GM19025 (cell line): ENCODE measurements around the gene ZNF862.

Experiments
- ATAC-seq: cut with Tn5 transposase; IDR thresholded peaks from one replicate; pipeline ENCODE4 v1.9.1; 2021; ENCODE audit warnings: mild to moderate bottlenecking, low read depth, moderate library complexity; ENCODE audit not compliant: unreplicated experiment

ZNF862 gene

DNA sequence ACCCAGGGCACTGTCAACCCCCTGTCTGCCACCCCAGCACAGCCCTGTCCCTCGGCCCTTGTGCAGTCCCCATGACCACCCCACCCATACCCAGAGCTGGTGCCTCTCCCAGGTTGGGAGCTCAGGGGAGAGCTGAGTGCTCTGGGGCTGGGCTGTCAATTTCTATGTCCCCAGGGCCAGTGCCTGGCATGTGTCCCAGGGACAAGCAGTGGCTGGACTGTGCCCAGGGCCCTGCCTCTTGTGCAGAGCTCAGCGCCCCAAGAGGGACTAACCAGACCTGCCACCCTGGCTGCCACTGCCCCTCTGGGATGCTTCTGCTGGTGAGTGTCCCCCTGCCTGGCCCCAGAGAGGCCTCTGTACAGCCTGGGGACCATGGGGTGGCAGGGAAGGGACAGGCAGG is 29.0 kb upstream of the ZNF862 start:
- ATAC-seq, result no peak

DNA sequence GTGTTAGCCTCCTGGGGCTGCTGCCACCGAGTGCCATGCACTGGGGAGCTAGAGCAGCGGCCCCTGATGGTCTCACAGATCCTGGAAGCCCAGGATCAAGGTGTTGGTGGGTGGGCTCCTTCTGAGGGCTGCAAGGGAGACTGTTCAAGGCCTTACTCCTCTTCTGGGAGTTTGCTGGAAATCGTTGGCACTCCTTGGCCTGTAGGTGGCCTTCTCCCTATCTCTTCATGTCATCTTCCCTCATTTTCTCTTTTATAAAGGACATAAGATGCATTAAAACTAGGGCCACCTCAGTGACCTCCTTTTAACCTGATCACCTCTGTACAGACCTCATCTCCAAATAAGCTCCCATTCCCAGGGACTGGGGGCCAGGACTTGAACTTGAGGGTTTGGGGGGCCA is 27.0 kb upstream of the ZNF862 start:
- no peak for ATAC-seq

DNA sequence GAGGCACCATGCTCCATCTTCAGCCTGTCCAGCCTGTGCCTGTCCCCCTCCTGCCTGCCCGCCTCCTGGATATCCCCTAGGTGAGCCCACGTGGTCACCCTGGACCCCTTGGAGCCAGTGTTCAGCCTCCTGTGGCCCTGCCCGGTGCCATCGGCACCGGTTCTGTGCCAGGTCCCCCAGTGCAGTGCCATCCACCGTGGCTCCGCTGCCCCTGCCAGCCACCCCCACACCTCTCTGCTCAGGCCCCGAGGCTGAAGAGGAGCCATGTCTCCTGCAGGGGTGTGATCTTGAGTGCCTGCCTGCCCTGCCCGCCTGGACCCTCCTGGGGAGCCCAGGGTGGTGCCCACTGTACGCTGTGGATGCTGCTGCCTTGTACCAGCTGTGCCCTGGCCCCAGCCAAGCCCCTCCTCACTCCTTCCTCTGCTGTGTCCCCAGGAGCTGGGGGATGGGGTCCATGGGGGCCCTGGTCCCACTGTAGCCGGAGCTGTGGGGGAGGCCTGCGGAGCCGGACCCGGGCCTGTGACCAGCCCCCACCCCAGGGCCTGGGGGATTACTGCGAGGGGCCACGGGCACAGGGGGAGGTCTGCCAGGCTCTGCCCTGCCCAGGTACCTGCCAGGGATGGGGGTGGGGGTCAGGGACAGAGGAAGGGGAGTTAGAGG is 26.2 kb upstream of the ZNF862 start:
- ATAC-seq, result no peak

DNA sequence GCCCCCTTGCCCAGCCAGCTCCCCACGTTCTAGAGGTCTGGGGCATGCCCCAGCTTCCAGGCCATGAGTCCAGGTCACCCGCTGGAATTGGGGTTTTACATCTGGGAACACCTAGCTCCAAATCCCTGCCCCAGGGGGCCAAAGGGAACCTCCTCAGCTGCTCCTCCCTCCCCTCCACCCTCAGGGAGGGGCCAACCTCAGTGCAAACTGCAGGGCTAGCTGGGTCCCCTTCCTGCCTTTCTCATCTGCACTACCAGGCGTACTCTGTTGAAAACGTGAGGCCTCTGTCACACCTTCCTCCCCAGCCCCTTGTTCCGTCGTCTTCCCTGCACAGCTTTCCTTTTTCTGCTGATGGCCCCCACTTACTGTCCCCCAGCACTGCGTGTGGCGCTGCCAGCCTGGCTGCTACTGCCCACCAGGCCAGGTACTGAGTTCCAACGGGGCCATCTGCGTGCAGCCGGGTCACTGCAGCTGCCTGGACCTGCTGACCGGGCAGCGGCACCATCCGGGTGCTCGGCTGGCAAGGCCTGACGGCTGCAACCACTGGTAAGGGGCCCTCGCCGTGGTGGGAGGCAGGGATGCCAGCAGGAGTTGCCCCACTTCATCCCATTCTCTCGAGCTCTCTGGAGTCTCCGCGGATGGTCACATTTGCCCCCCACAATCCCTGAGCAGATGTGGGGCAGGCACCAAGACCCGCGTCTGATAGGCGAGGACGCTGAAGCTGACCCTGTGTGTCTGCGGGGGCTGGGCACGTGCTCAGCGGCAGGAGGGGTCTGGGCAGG is 24.7 kb upstream of the ZNF862 start:
- no peak for ATAC-seq

DNA sequence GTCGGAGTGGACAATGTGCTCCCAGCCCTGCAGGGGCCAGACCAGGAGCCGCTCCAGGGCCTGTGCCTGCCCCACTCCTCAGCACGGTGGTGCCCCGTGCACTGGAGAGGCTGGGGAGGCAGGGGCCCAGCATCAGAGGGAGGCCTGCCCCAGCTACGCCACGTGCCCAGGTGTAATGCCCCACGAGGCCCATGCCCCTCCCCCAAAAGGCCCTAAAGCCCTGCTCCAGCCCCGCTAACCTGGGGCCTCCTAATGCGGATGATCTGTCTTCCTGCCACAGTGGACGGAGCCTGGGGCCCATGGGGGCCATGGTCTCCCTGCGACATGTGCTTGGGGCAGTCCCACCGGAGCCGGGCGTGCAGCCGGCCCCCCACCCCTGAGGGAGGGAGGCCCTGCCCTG is 23.7 kb upstream of the ZNF862 start:
- no peak for ATAC-seq

DNA sequence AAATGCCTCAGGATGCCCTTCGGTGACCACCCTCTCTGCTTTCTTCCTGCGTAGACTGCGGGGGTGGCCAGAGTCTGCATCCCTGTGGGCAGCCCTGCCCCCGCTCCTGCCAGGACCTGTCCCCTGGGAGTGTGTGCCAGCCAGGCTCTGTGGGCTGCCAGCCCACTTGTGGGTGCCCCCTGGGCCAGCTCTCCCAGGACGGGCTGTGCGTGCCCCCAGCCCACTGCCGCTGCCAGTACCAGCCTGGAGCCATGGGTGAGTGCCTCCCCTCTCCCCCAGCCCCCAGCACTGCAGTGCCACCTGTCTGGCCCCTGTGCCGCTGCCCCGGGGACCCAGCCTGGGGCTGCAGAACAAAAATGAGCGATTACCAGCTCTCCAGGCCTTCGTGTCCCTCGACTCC is 23.1 kb upstream of the ZNF862 start:
- no peak for ATAC-seq

DNA sequence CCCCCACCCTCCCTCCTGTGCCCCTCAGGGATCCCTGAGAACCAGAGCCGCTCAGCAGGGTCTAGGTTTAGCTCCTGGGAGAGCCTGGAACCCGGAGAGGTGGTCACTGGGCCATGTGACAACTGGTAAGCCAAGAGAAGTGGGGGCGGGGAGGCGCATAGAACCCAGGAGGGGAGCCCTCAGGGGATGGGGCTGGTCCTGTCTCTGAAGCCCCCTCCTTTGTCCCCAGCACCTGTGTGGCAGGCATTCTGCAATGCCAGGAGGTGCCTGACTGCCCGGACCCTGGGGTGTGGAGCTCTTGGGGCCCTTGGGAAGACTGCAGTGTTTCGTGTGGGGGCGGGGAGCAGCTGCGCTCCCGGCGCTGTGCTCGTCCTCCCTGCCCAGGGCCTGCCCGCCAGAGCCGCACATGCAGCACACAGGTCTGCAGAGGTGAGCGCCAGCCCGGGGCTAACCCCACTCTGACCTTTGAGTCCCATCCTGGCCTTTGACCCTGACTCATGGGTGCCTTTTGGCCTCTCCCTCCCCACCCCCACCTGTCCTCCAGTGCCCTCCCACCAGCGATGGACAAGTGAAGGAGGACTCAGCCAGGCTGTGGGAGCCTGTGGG is 22.4 kb upstream of the ZNF862 start:
- ATAC-seq, result no peak

DNA sequence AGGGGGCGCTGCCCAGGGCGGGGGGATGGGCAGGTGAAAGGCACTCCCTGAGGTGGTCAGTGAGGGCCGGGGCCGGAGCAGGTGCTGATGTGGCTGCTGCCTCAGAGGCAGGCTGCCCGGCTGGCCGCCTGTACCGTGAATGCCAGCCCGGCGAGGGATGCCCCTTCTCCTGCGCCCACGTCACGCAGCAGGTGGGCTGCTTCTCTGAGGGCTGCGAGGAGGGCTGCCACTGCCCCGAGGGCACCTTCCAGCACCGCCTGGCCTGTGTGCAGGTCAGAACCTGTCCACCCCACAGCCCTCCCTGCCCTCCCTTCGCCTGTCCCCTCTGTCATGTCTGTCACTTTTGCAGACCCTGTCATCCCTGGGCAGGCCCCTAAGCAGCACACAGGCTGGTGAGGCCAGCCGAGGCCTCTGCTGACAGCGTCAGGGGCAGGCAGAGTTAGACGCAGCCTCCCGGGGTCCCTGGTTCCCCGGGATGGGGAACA is 21.9 kb upstream of the ZNF862 start:
- no peak for ATAC-seq

DNA sequence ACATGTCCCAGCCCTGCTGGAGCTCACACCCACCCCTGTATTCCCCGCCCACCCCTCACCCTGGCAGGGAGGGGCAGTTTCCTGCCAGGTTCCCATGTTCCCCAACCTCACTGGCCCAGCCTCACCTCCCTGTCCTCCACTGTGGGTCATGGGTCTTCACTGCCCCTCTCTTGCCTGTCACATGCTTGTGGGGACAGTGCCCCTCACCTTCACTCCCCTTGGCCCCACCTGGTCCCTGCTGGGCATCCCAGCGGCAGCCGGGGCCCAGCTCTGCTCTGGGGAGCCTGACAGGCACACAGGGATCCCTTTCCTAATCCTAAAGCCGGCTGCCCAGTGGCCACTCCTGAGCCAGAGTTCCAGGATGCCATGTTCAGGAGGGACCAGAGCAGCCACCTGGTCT is 21.4 kb upstream of the ZNF862 start:
- no peak for ATAC-seq

DNA sequence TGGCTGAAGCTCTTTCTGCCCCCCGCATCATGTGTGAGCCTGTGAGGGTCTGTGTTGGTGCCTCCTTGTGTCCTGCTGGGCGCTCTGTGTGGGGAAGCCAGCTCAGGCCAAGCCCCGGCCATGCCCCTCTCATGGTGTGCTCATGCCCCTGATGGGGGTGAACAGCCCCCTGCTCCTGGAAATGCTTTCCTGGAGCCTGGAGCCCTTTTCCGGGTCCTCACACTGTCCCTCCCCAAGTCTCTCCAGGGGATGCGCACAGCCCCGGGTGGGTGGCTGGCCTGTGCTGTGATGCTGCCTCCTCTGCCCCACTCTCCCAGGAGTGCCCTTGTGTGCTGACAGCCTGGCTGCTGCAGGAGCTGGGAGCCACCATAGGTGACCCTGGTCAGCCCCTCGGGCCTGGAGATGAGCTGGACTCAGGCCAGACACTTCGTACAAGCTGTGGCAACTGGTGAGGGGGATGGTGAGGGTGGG is 20.8 kb upstream of the ZNF862 start:
- ATAC-seq, result no peak

DNA sequence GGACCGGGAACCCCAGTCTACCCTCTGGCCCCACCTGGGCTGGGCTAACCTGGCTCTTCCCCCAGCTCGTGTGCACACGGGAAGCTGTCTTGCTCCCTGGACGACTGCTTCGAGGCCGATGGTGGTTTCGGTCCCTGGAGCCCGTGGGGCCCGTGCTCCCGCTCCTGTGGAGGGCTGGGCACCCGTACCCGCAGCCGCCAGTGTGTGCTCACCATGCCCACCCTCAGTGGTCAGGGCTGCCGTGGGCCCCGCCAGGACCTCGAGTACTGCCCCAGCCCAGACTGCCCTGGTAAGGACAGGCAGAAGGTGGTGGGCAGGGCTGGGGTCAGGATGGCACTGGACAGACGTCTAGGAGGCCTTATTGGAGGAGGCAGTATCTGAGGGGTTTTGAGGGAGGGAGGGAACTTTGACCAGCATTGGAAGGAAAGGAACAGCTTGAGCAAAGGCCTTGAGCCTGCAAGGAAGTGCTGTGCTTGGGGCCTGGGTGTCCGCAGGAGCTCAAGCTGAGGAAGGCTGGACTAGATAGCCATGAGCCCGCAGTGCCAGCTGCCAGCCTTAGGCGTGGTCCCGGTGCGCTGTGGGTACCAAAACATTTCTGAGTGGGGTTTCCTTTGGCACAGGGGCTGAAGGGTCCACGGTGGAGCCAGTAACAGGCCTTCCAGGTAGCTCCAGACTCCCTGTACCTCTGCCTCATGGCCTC is 20.2 kb upstream of the ZNF862 start:
- ATAC-seq, result no peak

DNA sequence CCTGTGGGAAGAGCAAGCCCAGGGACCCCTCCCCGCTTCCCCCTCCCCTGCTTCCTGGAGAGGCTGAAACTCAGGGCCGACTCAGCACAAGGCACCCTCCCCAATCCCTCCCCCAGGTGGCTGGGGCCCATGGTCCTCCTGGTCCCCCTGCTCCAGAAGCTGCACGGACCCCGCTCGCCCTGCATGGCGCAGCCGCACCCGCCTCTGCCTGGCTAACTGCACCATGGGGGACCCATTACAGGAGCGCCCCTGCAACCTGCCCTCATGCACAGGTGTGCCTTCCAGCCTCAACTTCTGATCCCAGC is 19.7 kb upstream of the ZNF862 start:
- ATAC-seq, result no peak

DNA sequence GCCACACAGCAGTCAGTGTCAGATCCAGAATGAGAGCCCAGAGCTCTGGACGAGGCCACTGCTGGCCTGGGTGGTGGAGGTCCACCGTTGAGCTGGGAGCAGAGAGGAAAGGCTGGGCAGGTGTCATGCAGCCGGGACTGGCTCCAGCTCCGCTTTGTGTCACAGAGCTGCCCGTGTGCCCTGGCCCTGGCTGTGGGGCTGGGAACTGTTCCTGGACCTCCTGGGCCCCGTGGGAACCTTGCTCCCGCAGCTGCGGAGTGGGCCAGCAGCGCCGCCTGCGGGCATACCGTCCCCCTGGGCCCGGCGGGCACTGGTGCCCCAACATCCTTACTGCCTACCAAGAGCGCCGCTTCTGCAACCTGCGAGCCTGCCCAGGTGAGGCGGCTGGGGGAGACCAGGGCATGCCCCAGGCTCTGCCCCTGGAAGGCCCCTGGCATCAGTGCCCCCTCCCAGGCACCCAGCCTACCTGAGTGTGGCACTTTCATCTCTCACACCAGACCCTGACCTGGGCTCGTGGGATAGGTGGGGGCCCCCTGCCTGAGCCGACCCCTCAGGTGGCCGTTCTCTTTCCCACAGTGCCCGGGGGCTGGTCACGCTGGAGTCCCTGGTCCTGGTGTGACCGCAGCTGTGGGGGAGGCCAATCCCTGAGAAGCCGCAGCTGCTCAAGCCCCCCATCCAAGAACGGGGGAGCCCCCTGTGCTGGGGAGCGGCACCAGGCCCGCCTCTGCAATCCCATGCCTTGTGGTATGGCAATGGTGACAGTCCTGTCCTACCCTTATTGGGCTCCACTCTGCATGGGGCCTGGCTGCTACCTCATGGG is 18.8 kb upstream of the ZNF862 start:
- ATAC-seq, result no peak

DNA sequence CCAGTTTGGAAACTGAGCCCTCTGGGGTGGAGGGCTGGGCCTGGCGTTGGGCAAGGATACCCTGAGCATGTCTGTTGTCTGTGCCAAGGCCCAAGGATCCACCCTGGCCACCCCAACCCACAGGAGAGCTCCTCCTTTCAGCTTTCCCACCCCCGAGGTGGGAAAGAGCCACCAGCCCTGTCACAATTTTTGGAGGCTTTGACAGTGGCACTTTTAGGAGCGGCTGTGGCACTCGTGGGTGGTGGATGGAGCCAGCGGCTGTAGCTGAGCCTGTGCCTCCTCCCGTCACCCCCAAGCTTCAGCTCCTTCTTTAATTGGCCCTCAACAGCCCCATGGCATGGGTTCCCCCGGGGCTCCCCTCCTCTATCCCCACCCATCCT is 18.2 kb upstream of the ZNF862 start:
- no peak for ATAC-seq

DNA sequence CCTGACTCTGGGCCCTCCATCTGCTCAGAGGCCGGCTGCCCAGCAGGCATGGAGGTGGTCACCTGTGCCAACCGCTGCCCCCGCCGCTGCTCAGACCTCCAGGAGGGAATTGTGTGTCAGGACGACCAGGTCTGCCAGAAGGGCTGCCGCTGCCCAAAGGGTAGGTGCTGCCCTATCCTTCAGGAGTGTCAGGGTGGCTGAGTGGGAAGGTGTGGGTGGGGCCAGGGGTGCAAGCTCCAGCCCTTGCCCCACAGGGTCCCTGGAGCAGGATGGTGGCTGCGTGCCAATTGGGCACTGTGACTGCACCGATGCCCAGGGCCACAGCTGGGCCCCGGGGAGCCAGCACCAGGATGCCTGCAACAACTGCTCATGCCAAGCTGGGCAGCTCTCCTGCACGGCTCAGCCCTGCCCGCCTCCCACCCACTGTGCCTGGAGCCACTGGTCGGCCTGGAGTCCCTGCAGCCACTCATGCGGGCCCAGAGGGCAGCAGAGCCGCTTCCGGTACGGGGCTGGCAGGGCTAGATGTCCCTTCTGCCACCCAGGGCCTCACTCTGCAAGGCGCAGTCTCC is 17.5 kb upstream of the ZNF862 start:
- no peak for ATAC-seq

DNA sequence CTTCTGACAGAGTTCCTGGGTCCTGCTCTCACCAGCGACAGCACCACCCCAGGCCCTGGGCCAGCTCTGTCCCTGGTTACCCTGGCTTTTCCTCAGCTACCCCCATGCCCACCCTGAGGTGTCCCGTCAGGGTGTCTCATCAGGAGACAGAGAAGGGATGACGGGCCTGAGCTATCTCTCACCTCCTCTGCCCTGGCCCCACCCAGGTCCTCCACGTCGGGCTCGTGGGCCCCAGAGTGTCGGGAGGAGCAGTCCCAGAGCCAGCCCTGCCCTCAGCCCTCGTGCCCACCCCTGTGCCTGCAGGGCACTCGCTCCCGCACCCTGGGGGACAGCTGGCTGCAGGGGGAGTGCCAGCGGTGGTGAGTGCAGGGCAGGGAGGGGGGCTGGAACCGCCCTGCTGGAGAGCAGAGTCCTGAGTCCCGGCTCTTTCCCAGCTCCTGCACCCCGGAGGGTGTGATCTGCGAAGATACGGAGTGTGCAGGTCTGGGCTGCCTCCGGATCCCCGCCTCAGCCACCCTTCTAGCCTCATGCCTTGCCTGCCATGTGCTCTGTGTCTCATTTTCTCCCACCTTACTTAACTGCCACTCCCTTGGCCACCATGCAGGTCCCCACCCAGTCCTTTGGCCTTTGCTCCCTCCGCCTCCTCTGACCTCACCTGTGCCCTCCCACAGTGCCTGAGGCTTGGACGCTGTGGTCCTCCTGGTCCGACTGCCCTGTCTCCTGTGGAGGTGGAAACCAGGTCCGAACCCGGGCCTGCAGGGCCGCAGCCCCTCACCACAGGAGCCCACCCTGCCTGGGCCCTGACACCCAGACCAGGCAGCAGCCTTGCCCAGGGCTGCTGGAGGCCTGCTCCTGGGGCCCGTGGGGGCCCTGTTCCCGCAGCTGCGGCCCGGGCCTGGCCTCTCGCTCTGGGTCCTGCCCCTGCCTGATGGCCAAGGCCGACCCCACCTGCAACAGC is 16.7 kb upstream of the ZNF862 start:
- ATAC-seq, result no peak

DNA sequence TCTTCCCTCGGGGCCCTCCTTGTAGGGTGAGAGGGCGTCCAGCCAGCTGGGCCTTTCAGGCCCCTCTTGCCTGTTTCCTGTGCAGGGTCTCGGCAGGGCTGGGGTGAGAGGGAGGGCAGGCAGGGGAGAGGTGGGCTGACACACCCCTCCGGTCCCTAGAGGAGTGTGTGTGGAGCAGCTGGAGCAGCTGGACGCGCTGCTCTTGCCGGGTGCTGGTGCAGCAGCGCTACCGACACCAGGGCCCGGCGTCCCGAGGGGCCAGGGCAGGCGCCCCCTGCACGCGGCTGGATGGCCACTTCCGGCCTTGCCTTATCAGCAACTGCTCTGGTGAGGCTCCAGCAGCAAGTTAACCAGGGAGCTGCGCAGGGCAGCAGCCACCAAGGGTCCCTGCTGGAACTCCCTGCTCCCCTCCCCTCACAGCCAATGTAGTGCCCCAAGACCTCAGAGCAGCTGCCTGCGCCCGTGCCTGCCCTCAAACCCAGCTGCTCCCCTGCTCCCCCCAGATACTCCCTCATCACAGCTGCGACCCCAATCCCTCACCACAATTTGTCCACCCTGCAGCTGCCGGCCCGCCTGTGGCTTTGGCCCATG is 15.7 kb upstream of the ZNF862 start:
- no peak for ATAC-seq

DNA sequence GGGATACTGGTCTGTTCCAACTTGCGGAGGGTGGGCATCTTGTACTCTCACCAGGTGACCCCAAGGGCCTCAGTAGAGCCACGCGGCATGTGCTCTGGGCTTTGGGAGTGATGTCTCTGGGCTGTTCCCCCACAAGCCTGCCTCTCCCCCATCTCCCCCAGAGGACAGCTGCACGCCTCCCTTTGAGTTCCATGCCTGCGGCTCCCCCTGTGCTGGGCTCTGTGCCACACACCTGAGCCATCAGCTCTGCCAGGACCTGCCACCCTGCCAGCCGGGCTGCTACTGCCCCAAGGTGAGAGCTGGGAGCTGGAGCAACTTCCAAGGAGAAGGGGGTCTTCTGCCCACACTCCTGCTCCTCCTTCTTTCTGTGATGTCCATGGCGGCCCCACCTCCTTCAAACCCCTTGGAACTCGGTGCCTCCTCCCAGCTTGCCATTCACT is 15.0 kb upstream of the ZNF862 start:
- no peak for ATAC-seq
